Psoas muscle (tissue), 8 donors: ENCODE results near the gene BICD1. TPM values are rescaled to one million over a fixed set of nuclear protein-coding genes. Genes with fewer than 3 reads are reported as not detected.
A peak's percentile ranks its signal among the peaks of the same experiment; 100 is the strongest.

Source experiments
- ATAC-seq, 4 donors: fragments of 200-7000 bp; cut with Tn5 transposase; one replicate each; pipeline ENCODE4 v1.9.1; 2020; ENCODE audit warnings: moderate library complexity in 3 of 4, mild to moderate bottlenecking in 2 of 4
- DNase-seq, 2 donors: peaks; one replicate each; pipeline ENCODE4 v3.0.0-alpha.2; 2020
- H3K27ac ChIP-seq: fragments of 200-600 bp; one replicate; pipeline ENCODE4 v1.8.0; 2022
- H3K27me3 ChIP-seq, 3 donors: fragments of 200-600 bp in 1 of 3; one replicate each; pipeline versions ENCODE4 v1.6.1 to v1.8.0; 2013 to 2022; ENCODE audit warnings: low read length in 2 of 3, mild to moderate bottlenecking in 2 of 3, moderate library complexity in 1 of 3; ENCODE audit not compliant: insufficient read depth in 3 of 3
- H3K36me3 ChIP-seq, 2 donors: fragments of 200-600 bp in 1 of 2; one replicate each; pipeline versions ENCODE4 v1.6.1 to v1.8.0; 2013 to 2022; ENCODE audit warnings: low read depth in 1 of 2, mild to moderate bottlenecking in 1 of 2, moderate library complexity in 1 of 2; ENCODE audit not compliant: insufficient read depth in 1 of 2
- H3K4me1 ChIP-seq: fragments of 200-600 bp; one replicate; pipeline ENCODE4 v1.8.0; 2022
- H3K4me3 ChIP-seq: fragments of 200-600 bp; one replicate; pipeline ENCODE4 v1.8.0; 2022; ENCODE audit warnings: mild to moderate bottlenecking
- H3K9me3 ChIP-seq: fragments of 200-600 bp; one replicate; pipeline ENCODE4 v1.8.0; 2022
- WGBS, 3 donors: extraction: QIAGEN DNeasy Blood & Tissue Kit; methylation state at CpG; one replicate each; pipeline versions ENCODE4 v1.1.6 to v1.1.7; 2013; 5-methylcytosine and 5-hydroxymethylcytosine counted together
- intact Hi-C, 2 donors: fragments of 100-400 bp; cut with DNase I; formaldehyde crosslinking; loops; one replicate each; pipeline versions ENCODE4 v1.11.0 to v1.14.2; 2022
- polyA plus RNA-seq, 3 donors: library from polyadenylated mRNA; stranded (reverse); fragments of 200-250 nt; gene quantifications; one replicate each; pipeline ENCODE4 v1.2.3, GENCODE V29; 2013
- total RNA-seq, 4 donors: library from RNA; stranded (reverse); fragmentation: NEBNext Ultra II Directional in 2 of 4; extraction: Animal tissue kit (Norgen Biotek cat#: 25700) in 2 of 4; gene quantifications; one replicate each; pipeline versions ENCODE4 v1.2.1 to v1.2.4, GENCODE V29; 2021 to 2023
- TF ChIP-seq, protein P1 (sequence below): fragments of 200-600 bp; IDR thresholded peaks from one replicate; pipeline ENCODE4 v1.8.0; 2022; ENCODE audit warnings: antibody characterized with exemption
- donor health status: healthy with polysubstance abuse.
- donor health status: DM: no; HTN: no; CAD: no; lungs with moderate emphysema.
- donor health status: Bipolar disorder and iron deficiency.
- donor health status: healthy.
- donor health status: DM: yes; HTN: yes; CAD: no.
- donor health status: DM: no; HTN: no; CAD: no.
- donor health status: DM: no; HTN: no; CAD: no.
- donor health status: DM: yes; HTN: yes; CAD: no.

The BICD1 gene
- total and polyA plus RNA-seq, 7 donors: 0.55 to 9.8 (median 2.8) TPM

DNA sequence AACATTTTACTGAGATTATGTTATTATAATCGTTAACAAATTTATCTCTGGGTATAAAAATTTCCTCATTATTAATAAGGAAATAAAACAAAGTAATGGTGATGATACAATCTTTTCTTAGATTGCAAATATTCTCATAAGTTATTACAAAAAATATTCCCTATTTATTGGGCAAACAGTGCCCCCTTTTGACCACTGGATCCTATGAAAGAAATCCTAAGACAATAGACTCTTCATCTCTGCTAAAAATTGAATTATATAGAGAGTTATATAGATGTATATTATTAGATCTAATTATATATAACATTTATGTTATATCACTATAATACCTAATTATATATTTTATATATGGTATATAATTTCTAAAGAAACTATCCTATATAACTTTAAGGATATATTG lies 198.5 kb downstream of the BICD1 start:
- Histone ChIP-seq H3K27ac (no peak overlapping the region), H3K9me3 (no peaks in the 10 kb centered on the region), H3K4me3 (no peak overlapping the region), H3K27me3 (no peaks in the 10 kb centered on the region), H3K4me1 (no peaks in the 10 kb centered on the region), H3K36me3 (no peaks in the 10 kb centered on the region)
- DNase-seq (no peak), ATAC-seq (no peak)
- 64 to 89% (median 79%) methylated on average over 1 of the region's 1 CpG for WGBS, 3 donors
- intact Hi-C loops: loop anchor here in 1 of 2 donors (10.0 kb wide), 1 partner anchor 320 kb away; no protein-coding TSS in a partner anchor
- TF ChIP-seq, protein P1, sequence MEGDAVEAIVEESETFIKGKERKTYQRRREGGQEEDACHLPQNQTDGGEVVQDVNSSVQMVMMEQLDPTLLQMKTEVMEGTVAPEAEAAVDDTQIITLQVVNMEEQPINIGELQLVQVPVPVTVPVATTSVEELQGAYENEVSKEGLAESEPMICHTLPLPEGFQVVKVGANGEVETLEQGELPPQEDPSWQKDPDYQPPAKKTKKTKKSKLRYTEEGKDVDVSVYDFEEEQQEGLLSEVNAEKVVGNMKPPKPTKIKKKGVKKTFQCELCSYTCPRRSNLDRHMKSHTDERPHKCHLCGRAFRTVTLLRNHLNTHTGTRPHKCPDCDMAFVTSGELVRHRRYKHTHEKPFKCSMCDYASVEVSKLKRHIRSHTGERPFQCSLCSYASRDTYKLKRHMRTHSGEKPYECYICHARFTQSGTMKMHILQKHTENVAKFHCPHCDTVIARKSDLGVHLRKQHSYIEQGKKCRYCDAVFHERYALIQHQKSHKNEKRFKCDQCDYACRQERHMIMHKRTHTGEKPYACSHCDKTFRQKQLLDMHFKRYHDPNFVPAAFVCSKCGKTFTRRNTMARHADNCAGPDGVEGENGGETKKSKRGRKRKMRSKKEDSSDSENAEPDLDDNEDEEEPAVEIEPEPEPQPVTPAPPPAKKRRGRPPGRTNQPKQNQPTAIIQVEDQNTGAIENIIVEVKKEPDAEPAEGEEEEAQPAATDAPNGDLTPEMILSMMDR: peak; percentile 33

DNA sequence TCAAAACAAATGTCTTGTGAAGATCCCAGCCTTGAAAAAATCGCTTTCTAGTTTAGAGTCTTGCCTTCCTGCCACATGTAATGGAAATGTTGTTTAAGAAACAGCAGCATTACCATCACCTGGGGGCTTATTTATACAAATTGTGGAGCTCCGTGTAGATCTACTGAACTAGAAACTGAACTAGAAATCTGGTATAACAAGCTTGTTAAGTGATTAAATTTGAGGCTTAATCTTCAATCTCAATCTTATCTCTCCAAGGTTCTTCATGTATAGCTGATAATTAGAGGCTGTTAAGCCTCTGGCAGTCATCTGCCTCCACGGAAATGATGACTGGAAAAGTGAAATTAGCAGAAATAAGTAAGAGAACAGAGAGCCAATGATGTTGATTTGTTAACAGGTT lies 200.7 kb downstream of the BICD1 start:
- no peak for DNase-seq
- Histone ChIP-seq H3K27ac (no peak overlapping the region), H3K4me3 (no peak overlapping the region), H3K27me3 (no peaks in the 10 kb centered on the region), H3K36me3 (no peaks in the 10 kb centered on the region), H3K9me3 (no peaks in the 10 kb centered on the region), H3K4me1 (no peaks in the 10 kb centered on the region)
- TF ChIP-seq, protein P1: no peak
- ATAC-seq: no peak
- intact Hi-C loops: loop anchor here in 1 of 2 donors (10.0 kb wide), 1 partner anchor 323 kb away; no protein-coding TSS in a partner anchor
- WGBS, 3 donors: 66 to 80% (median 72%) methylated on average over 3 of the region's 3 CpGs

DNA sequence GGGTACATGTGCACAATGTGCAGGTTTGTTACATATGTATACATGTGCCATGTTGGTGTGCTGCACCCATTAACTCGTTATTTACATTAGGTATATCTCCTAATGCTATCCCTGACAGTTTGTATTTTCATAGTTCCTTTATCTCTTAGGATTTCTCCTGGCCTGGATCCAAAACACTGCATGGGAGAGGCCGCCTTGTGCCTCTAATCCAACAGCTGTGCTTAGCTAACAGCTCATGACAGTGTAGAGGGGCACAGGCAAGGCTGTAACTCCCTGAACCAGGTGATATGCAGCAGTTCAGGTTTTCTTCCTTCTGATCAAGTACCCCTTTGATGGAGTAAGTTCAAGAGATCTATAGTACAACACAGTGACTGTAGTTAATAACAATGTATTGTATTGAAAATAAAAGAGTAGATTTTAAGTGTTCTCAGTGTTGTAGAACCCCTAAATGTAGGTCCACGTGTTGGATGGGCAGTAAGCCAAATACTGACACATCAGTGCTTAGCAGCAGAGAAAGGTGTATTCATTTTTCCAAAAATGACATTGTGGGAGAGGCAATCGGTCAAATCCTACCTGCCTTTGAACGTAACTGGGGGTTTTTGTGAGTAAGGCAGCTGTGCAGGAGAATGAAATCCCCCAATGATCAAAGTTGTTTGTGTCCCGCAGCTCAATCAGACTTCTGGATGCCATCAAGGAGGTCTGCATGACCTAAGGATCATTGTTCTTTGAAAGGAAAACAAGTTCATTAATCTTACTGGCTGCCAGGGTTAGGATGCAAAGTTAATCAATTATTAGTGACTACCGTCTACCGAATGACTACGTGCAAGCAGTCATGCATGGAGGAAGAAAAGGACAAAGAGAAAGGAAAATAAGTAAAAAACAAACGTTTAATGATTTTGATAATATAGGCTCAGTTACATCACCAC lies 203.4 kb downstream of the BICD1 start:
- no peak overlapping the region for H3K4me3 ChIP-seq
- no peaks in the 10 kb centered on the region for H3K36me3 ChIP-seq
- no peak for ATAC-seq
- TF ChIP-seq, protein P1: no peak
- no peak overlapping the region for H3K27ac ChIP-seq
- WGBS, 3 donors: 52 to 54% (median 52%) methylated on average over 10 of the region's 10 CpGs
- no peaks in the 10 kb centered on the region for H3K4me1 ChIP-seq
- no peaks in the 10 kb centered on the region for H3K27me3 ChIP-seq
- no peaks in the 10 kb centered on the region for H3K9me3 ChIP-seq
- intact Hi-C loops: loop anchor here (5.0 to 10.0 kb wide), 4 partner anchors 248 to 655 kb away; partner anchors contain the start of gene ETFBKMT (in 1 of the 2)
- DNase-seq: no peak

DNA sequence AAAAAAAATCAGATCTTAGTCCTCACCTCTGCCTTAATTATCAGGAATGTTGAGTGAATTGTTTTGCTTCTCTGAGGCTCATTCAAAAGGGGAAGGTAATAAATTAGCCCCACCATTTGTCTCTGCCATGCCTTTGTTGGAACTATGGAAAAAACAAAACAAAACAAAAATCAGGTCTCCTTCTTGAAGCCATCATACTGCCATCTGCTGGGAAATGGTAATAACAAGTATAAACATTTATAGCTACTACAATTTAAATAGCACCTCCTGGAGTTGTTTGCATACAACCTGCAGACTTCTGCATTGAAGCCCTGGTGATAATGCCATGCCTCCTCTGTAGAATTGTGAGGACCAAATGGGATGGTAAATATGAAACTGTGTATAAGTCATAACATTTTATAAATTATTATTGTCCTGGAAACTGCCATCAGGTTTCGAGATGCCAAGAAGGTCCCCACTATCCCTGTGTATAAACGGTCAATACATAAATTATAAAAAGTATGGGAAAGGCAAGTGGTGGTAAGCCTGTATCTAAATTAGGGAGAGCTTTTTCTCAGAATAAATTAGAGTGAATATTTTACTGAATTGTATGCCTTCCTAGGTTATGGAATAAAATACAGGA lies 205.5 kb downstream of the BICD1 start:
- 80 to 82% (median 82%) methylated on average over 2 of the region's 2 CpGs for WGBS, 3 donors
- intact Hi-C loops: loop anchor here (2.0 to 10.0 kb wide), 4 partner anchors 250 to 659 kb away; partner anchors contain the start of gene ETFBKMT (in 1 of the 2)

More for the DNA sequence above, 205.5 kb downstream of the BICD1 start:
- ATAC-seq (peak in 1 of 4 donors; percentile 45), DNase-seq (no peak)
- H3K27me3 ChIP-seq: no peaks in the 10 kb centered on the region
- TF ChIP-seq, protein P1: peak; percentile 43
- no peaks in the 10 kb centered on the region for H3K36me3 ChIP-seq
- H3K4me3 ChIP-seq: no peak overlapping the region
- no peak overlapping the region for H3K27ac ChIP-seq
- H3K4me1 ChIP-seq: no peaks in the 10 kb centered on the region
- H3K9me3 ChIP-seq: no peaks in the 10 kb centered on the region
